ENCODE results near the gene ZNF800. TPM values are rescaled to one million over a fixed set of nuclear protein-coding genes. Genes with fewer than 3 reads are reported as not detected.

Gene ZNF800
- total RNA-seq, result 44.0 TPM

GRCh38 chr7:127392566-127393367 is at the start of gene ZNF800:
ZNF800 (minus strand) TSS chr7:127392708; CDS start chr7:127391557, 1,151 bp downstream.

Other genes starting within 250 kb of the ZNF800 start
- gene GRM8, start 139.8 kb downstream of the ZNF800 start, total RNA-seq, result 19.6 TPM
- gene GCC1, start 192.9 kb upstream of the ZNF800 start, total RNA-seq, result 14.6 TPM
- gene ARF5, start 195.7 kb upstream of the ZNF800 start, total RNA-seq, result 135 TPM
- 1.2 TPM for gene FSCN3, start 201.0 kb upstream of the ZNF800 start, total RNA-seq
- not detected for gene PAX4, start 225.4 kb upstream of the ZNF800 start, total RNA-seq

All from camera-type eye (tissue), 1 donor.